ENCODE results near the gene EDIL3. TPM values are rescaled to one million over a fixed set of nuclear protein-coding genes. Genes with fewer than 3 reads are reported as not detected.
A peak's percentile ranks its signal among the peaks of the same experiment; 100 is the strongest.
"Not testable (repeated sequence)": the region's sequence is repeated elsewhere in the genome, so short reads cannot be mapped to it uniquely, and the experiment has no call there.

EDIL3 gene
- total RNA-seq, 1 donor from 2014 or later, result 4.9 TPM

DNA sequence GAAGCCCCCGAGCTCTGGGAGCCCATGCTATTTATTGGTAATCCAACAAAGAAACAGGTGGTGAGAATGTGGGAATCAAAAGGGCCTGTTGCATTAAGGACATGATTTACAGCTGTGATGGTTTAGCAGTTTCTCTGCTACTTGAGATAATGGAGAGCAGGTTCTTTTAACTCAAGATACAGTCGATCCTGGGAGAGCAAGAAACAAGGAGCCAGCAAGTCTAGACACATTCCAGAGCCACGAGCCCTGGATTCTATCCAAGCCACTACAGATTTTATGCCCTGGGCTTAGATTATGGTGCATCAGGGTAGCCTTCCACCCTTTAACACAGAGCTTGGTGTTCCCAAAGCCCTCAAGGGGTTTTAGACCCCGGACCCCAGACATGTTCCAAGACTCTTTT lies 87.0 kb downstream of the EDIL3 start:
- not testable (repeated sequence) for ATAC-seq

GRCh38 chr5:84292788-84293653 lies 91.7 kb downstream of the EDIL3 start:
- ATAC-seq, result no peak

- no peak for ATAC-seq
Measured at GRCh38 chr5:84292000-84292642, 92.6 kb downstream of the EDIL3 start.

DNA sequence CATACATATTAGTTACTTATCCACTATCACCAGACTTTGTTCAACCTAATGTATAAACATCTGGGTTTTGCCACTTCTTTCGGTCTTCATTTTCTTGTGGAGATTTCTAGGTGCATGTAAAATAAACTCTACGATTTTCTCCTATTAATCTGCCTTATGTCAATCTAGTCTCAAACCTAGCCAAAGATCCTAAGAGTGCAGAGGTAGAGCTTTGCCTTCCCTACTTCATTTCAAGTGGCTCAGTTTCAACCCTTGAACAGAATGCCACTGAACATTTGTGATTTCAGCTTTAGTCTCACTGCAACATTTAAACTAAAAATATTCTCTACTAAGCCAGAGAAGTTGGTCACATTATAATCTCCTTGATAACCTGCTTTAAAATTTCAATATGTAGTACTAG lies 94.0 kb downstream of the EDIL3 start:
- no peak for ATAC-seq

DNA sequence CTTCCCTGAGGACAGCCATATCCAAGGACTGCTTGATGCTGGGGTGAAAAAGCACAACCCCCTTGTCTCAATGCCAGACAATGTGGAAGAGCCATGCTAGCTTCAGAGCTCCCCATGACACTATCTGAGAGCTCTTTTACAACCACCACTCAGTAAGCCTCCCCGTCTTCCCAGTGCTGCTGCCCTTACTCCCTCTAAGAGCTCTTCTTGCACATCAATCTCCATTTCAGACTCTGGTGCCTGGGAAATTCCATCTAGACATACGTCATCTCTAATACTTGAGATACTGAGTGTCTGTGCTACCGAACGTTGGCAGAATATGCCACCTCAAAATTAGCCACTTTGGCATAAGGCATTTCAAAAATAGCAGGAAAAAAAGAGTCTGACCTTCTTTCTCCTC lies 94.5 kb downstream of the EDIL3 start:
- no peak for ATAC-seq

DNA sequence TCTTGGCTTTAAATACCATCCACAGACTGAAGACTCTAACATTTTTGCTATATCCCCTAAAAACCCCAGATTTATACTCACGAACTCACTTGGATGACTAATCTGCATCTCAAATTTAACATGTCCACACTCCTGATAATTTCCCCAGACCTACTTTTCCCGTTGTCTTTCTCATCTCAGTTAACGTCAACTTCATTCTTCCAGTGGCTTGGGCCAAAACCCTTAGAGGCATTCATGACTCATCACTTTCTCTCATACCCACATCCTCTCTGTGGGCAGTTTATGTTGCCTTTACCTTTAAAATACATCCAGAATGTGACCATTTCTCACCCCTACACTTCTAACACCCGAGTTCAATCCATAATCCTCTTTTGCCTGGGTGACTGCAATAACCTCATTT lies 96.7 kb downstream of the EDIL3 start:
- ATAC-seq, result peak; percentile 53

DNA sequence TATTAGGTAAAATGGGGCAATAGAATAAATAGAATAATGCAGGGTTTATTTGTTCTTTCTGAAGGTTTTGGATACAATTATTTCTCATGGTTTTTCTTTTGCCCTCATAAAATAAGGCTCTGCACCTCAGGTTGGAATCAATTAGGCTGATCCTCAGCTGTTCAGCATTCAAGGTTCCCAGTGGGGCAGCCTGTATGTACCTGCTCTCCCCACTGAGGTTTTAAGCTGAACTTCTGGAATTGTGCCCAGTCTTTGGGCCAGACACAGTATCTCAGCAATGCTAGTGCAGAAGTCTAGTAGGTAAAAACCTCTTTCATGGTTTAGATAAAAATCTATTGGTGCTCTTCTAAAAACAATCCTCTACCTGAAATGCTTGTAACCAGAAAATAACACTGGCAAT lies 98.0 kb downstream of the EDIL3 start:
- ATAC-seq, result no peak

- no peak for ATAC-seq
Measured at GRCh38 chr5:84285641-84286637, 98.7 kb downstream of the EDIL3 start.

DNA sequence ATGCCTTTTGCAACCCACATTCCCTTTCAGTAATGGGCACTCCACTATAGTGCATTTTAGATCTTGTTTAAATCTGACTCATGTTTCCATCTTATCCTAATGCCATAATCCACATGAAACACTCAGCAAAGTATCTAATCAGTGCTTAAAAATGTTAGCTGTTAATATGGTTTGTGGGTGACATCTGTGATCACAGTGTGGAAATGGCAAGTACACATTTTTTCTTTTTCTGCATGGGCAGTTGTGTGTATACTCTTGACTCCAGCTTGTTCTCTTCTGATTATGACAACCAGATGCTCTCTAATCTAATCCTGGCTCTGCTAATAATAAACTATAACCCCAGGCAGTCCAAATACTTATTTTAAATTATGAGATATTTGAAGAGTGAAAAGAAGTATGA lies 103.3 kb downstream of the EDIL3 start:
- ATAC-seq, result no peak

DNA sequence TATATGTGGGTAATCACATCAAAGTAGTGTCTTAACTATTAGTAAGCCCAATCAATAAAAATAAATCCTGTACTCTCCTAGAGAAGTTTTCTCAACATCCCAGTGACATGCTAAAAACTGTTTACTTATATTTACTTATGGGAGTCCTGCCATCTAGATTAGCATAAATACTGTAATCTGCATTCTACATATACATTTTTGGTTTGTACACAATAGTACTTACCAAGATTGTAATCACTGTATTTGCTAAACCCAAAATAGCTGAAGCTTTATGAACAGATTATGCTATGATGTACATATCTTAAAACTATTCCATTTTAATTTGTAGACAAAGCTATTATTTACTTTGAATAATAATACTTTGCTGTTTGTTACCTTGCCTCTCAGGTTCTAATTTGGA lies 105.4 kb downstream of the EDIL3 start:
- no peak for ATAC-seq

DNA sequence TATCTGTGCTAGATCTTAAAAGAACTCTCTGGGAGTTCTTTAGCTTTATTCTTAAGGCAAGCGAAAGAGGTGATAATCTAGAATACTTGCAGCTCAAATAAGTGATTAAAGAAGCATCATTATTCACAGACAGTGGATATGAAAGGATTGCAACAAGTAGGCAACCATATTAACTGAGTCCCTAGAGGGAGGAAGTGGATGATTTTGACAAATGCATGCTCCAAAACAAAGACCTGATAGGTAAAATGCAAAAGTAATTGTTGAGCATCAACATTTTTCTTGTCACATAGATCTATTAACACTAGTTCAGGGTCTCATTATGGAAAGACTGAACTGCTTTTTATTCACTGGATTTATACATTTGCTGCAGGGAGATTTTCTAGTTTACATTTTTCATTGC lies 109.1 kb downstream of the EDIL3 start:
- no peak for ATAC-seq

DNA sequence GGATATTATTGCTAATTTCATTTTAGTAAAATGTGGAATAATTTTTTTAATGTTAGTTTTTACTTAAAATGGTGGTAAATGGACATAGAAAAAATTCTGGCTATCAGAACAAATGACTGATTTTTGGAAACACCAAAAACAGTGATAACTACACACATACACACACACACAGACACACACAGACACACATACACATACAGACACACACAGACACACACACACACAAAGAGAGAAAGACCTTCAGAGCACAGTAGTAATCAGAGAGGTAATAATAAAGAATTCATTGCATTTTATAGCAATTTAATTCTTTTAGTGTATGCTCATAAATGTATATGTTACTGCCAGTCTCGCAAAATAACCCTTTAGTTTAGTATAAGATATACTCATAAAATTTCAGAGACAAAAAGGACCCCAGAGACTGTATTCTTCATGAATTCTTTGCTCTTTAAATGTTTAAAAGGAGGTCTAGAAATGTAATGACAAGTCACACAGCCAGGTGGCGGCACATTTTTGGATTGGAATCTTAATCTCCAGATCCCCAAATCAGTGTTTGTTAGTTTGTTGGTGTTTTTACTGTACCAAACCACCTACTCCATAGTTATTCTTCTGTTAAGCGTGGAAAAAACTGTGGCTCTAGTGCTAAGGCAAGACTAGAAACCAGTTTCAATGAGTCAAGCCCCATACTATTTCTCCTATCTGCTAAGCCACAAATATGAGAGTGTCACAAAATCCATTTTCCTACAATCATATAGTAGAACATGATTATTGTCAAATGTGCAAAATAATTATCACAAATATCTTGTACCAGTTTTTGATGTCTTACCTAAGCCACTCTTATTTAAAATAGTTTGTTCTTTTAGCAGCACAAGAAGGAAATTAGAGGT lies 109.9 kb downstream of the EDIL3 start:
- no peak for ATAC-seq

DNA sequence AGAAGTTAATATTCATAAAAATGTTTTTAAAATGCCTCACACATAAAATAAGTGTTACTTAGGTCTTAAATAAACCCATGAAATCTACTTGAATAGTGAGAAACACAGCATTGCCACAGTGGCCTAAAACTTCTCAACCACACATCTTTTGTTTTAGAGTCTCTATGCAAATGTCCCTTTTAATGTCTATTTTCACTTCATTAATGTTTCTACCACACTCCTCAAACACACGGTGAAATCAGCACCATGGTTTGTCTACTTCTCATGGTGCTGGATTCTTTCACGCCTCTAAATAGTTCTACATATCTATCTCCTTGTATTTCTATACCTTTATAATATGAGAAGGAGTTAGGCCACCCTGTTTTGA lies 111.2 kb downstream of the EDIL3 start:
- ATAC-seq, result no peak

- no peak for ATAC-seq
Measured at GRCh38 chr5:84272771-84273516, 111.7 kb downstream of the EDIL3 start.

GRCh38 chr5:84265739-84266550 lies 118.7 kb downstream of the EDIL3 start:
- no peak for ATAC-seq

DNA sequence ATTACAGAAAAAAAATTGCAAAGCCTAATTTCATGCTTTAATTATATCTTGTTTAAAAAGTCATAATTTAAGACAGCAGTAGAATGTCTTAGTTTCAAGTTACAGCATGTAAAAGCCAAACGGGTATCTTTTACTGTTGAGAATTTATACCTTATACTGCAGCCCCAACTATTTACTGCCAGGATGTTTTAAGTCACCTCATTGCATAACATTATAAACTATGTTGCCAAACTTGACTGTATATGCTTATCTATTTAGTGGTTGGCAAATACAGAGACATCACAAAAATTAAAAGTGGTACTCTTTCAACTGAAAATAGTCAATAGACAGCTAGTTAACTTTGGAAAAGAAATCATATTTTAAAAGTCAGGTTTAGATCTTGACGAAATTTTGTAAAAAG lies 119.5 kb downstream of the EDIL3 start:
- no peak for ATAC-seq

GRCh38 chr5:84260939-84261338 lies 123.7 kb downstream of the EDIL3 start:
- no peak for ATAC-seq

DNA sequence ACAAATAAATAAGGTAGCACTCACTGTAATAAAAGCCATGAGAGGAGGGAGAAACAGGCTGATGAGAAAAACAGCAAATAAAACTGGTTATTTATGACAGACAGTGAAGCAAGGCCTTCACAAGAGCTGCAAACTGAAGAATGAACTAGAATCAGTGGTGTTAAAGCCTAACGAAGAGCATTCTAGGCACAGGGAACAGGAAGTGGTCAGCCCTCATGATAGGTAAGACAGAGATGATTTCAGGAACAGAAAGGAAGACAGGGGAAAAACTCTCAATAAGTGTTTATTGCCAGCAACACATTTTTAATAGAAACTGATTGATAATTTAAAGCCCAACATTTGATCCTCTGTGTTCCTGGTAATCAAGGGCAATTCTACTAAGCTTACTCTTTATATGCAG lies 124.5 kb downstream of the EDIL3 start:
- ATAC-seq, result no peak

GRCh38 chr5:84259283-84260045 lies 125.2 kb downstream of the EDIL3 start:
- no peak for ATAC-seq

GRCh38 chr5:84257061-84257460 lies 127.6 kb downstream of the EDIL3 start:
- ATAC-seq, result no peak

Data from esophagus mucosa (tissue), 1 donor.